NAMALWA (cell line): Measurements from ENCODE around the gene CCR7.

Source experiments
- DNase-seq: peaks from one replicate; pipeline ENCODE4 v3.0.0-alpha.2; 2015; ENCODE audit warnings: low spot score

The CCR7 gene

DNA sequence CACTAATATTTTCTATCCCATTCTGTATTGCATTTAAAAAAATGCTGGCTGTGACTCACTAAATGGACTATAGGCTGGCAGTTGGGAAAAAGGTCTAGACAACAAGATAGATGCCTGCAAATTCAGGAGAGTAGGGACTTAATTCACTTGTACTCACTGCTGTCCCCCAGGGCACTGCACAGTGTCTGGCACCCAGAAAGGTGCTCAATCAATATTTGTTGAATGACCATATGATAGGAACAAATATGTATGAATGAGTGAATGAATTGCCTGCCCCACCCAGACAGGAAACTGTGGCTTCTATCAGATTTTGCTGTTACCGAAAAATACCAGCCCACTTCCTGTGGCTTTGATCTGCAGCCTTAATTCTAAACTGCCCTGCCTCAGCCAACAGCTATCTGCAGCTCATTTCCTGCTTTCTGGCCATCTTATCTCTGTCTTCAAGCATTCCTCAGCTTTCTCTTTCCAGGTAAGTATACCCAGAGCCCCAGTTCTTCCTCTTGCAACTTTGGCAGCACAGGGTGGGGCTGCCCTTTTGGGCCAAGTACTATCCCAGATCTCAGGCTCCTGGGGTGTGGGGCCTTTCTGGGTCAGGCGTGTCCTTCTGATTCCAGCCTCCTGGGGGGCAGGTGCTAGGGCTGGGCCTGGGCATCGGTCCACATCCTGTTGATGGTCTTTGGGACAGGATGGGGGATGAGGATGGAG lies 48.5 kb downstream of the CCR7 start:
- peak; percentile 67 for DNase-seq

GRCh38 chr17:40515491-40516041 lies 49.7 kb downstream of the CCR7 start:
- DNase-seq = no peak

GRCh38 chr17:40515011-40515410 lies 50.3 kb downstream of the CCR7 start:
- DNase-seq = no peak

DNA sequence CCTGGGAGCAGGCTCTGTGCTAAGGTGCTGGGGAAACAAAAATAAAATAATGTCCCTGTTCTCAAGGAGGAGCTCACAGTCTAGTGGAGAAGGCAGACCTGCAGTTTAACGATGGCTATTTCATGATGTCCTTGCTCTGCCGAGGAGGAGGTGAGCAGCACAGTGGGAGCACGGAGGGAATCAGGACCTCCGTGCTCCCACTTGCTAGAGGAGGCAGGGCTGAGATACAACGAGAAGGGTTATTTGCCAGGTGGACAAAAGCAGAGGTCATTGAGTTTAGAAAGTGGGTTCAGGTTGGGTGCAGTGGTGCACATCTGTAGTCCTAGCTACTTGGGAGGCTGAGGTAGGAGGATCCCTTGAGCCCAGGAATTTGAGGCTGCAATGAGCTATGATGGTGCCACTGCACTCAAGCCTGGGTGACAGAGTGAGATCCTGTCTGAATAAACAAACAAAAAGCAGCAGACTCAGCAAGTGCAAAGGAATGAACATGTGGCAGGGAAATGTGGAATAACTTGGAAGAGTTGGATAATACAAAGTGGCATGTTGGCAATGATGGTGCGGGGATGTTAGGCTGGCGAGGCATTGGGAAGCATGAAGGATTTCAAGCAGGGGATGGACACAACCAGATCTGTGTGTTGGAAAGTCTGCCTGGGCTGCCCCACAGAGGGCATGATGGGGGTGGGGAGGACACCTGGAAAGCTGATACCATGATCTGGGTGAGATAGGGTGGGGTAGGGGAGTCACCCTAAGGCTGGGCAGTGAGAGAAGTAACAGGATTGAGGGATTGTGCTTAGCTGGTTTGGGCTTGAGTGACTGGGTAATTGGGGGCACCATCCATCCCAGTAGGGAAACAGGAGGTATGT lies 51.0 kb downstream of the CCR7 start:
- no peak for DNase-seq

DNA sequence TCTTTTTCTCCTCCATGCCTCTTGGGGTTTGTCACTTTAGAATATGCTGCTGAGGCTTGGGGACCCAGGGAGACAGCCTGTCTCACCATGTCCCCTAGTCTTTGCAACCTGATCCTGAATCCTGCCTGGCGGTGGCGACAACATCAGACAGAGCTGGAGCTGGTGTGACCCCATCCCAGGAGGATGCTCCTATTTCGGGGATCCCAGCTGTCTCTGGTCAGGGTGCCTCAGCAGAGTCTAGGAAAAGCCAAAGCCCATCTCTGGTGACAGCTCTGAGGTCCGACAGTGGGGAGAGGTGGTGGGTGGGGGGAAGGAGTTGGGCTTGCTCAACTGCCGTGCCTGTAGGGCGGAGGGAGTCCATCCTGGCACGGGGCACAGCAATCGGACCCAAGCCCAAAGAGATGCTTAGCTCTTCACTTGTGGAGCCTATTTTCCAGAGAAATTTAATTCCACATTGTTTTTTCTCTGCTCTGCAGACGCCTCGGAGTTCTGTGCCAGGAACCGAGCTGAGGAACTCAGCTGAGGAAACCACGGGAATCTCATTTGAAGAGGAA lies 53.5 kb downstream of the CCR7 start:
- DNase-seq = no peak

- DNase-seq = no peak
Observed at GRCh38 chr17:40511136-40511535, 54.1 kb downstream of the CCR7 start.

- no peak for DNase-seq
Observed at GRCh38 chr17:40510328-40510648, 55.0 kb downstream of the CCR7 start.

- DNase-seq = no peak
Observed at GRCh38 chr17:40509626-40510327, 55.5 kb downstream of the CCR7 start.

- no peak for DNase-seq
Observed at GRCh38 chr17:40506786-40507185, 58.5 kb downstream of the CCR7 start.
